Transverse colon (tissue), 4 donors: ENCODE data around the gene EPHA8.

Experiments used
- EP300 ChIP-seq: sonication (generic); formaldehyde crosslinking; IDR thresholded peaks from one replicate; pipeline ENCODE4 v1.6.1; 2017; ENCODE audit warnings: antibody characterized with exemption, low read depth
- POLR2A ChIP-seq: fragments of 450-650 bp; IDR thresholded peaks from one replicate; pipeline ENCODE4 v1.6.1; 2016; ENCODE audit warnings: antibody characterized with exemption, mild to moderate bottlenecking, moderate library complexity
- POLR2AphosphoS5 ChIP-seq, 3 donors: sonication (generic); formaldehyde crosslinking; IDR thresholded peaks; one replicate each; pipeline ENCODE4 v1.6.1; 2016; ENCODE audit warnings: antibody characterized with exemption in 3 of 3
- TF ChIP-seq, protein P1 (sequence below), 5 experiments: fragments of 200-600 bp in 3 of 5; fragments of 450-650 bp in 2 of 5; sonication (generic) in 3 of 5; IDR thresholded peaks; 1 replicate in 2 of 5; 2 replicates in 3 of 5; pipeline ENCODE4 v1.5.1; 2016 to 2017; ENCODE audit warnings: antibody characterized with exemption in 5 of 5, inconsistent platforms in 3 of 5, mild to moderate bottlenecking in 2 of 5, moderate library complexity in 1 of 5

DNA sequence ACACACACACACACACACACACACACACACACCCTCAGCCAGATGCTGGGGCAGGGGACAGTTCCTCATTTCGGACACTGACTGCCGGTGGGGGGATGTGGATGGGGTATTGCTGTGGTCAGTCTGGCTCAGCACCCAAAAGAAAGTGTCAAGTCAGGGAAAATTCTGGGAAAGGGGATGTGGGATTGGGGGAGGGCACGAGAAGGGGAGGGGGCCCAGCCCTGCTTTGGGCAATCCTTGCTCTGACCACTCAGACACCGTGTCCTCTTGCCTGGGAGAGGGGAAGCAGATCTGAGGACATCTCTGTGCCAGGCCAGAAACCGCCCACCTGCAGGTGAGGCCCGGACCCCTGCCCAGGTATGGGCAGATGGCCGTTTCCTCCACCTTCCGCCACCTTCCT lies 80.1 kb downstream of the EPHA8 start, which contains the start of gene C1QC:
- TF ChIP-seq, protein P1, sequence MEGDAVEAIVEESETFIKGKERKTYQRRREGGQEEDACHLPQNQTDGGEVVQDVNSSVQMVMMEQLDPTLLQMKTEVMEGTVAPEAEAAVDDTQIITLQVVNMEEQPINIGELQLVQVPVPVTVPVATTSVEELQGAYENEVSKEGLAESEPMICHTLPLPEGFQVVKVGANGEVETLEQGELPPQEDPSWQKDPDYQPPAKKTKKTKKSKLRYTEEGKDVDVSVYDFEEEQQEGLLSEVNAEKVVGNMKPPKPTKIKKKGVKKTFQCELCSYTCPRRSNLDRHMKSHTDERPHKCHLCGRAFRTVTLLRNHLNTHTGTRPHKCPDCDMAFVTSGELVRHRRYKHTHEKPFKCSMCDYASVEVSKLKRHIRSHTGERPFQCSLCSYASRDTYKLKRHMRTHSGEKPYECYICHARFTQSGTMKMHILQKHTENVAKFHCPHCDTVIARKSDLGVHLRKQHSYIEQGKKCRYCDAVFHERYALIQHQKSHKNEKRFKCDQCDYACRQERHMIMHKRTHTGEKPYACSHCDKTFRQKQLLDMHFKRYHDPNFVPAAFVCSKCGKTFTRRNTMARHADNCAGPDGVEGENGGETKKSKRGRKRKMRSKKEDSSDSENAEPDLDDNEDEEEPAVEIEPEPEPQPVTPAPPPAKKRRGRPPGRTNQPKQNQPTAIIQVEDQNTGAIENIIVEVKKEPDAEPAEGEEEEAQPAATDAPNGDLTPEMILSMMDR (IDR thresholded peaks at IDR 0.05): no peak
- no peak for TF ChIP-seq EP300
- peak; percentile 24 for TF ChIP-seq POLR2A
- TF ChIP-seq POLR2AphosphoS5 (IDR thresholded peaks at IDR 0.05): peak in 2 of 3 donors; percentile 16 to 58
